Smooth muscle cell (in vitro differentiated cells): ENCODE measurements around the gene GTPBP2. TPM values are rescaled to one million over a fixed set of nuclear protein-coding genes. Genes with fewer than 3 reads are reported as not detected.
A peak's percentile ranks its signal among the peaks of the same experiment; 100 is the strongest.

Experiments
- DNase-seq: peaks from one replicate; lab custom pipeline; 2025; ENCODE audit not compliant: unreplicated experiment; lab: John Stamatoyannopoulos, UW
- H2AFZ ChIP-seq: fragments of 200-600 bp; sonication (generic); 2 replicates; pipeline ENCODE4 v1.6.0; 2016; ENCODE audit warnings: antibody characterized with exemption, low read depth, mild to moderate bottlenecking
- H3F3A ChIP-seq: fragments of 200-600 bp; sonication (generic); 2 replicates; pipeline ENCODE4 v1.6.0; 2017; ENCODE audit warnings: antibody characterized with exemption, low read depth
- H3K27ac ChIP-seq: fragments of 200-600 bp; sonication (generic); 2 replicates; pipeline ENCODE4 v1.5.1; 2016; ENCODE audit warnings: low read depth, mild to moderate bottlenecking
- H3K27me3 ChIP-seq: fragments of 200-600 bp; sonication (generic); 2 replicates; pipeline ENCODE4 v1.6.1; 2016; ENCODE audit warnings: low read depth, mild to moderate bottlenecking
- H3K36me3 ChIP-seq: fragments of 200-600 bp; sonication (generic); 2 replicates; pipeline ENCODE4 v1.5.1; 2016; ENCODE audit warnings: low read depth
- H3K4me1 ChIP-seq: fragments of 200-600 bp; sonication (generic); 2 replicates; pipeline ENCODE4 v1.5.1; 2016; ENCODE audit warnings: low read depth
- H3K4me2 ChIP-seq: fragments of 200-600 bp; sonication (generic); 2 replicates; pipeline ENCODE4 v1.6.0; 2016; ENCODE audit warnings: mild to moderate bottlenecking
- H3K4me3 ChIP-seq: fragments of 200-600 bp; sonication (generic); 2 replicates; pipeline ENCODE4 v1.5.1; 2016; ENCODE audit warnings: mild to moderate bottlenecking
- H3K79me2 ChIP-seq: fragments of 200-600 bp; sonication (generic); 2 replicates; pipeline ENCODE4 v1.6.0; 2016; ENCODE audit warnings: low read depth, mild to moderate bottlenecking
- H3K9ac ChIP-seq: fragments of 200-600 bp; sonication (generic); 2 replicates; pipeline ENCODE4 v1.6.0; 2016; ENCODE audit warnings: low read depth
- H3K9me3 ChIP-seq: fragments of 200-600 bp; sonication (generic); replicated peaks from 2 replicates; pipeline ENCODE4 v1.5.1; 2016; ENCODE audit warnings: low read depth
- H4K20me1 ChIP-seq: fragments of 200-600 bp; sonication (generic); 2 replicates; pipeline ENCODE4 v1.6.0; 2016; ENCODE audit warnings: low read depth
- WGBS: methylation state at CpG from one replicate; pipeline ENCODE4 v1.1.7; 2016; ENCODE audit warnings: low lambda C conversion rate; 5-methylcytosine and 5-hydroxymethylcytosine counted together
- polyA plus RNA-seq: library from polyadenylated mRNA; unstranded; fragments of >200 nt; fragmentation: Nextera tagmentation; extraction: Ambion mirVana; gene quantifications from 2 replicates; pipeline ENCODE4 v1.2.1, GENCODE V29; 2016
- total RNA-seq: library from RNA; depleted of rRNA; stranded (reverse); fragments of >200 nt; gene quantifications from 2 replicates; pipeline ENCODE4 v1.2.3, GENCODE V29; 2014
- TF ChIP-seq, protein P1 (sequence below): fragments of 200-600 bp; sonication (generic); IDR thresholded peaks from 2 replicates; pipeline ENCODE4 v1.5.1; 2017; ENCODE audit warnings: borderline replicate concordance, mild to moderate bottlenecking, antibody characterized with exemption; ENCODE audit not compliant: insufficient read depth, poor library complexity, severe bottlenecking

GTPBP2 gene
- total and polyA plus RNA-seq, 2 experiments from 2014 or later, result 18.3 to 53.7 TPM

DNA sequence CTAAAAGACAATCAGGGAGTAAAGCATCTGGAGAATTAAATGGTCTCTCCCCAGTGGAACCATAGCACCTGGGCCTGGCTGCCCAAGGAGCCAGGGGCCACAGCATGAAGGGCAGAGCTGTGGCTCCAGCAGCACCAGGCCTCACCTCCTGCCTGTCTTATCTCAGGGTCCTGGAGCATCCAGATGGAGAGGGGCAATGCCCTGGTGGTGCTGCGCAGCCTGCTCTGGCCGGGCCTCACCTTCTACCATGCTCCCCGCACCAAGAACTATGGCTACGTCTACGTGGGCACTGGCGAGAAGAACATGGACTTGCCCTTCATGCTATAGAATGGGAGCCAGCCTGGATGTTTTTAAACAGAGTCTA is 41.5 kb upstream of the GTPBP2 start:
- H3K4me1 ChIP-seq, result peaks cover 29% of the 10 kb centered on the region
- no peaks in the 10 kb centered on the region for H3K79me2 ChIP-seq
- H3K36me3 ChIP-seq, result no peaks in the 10 kb centered on the region
- no peak overlapping the region for H3K4me2 ChIP-seq
- 95% methylated on average over 6 of the region's 6 CpGs for WGBS
- no peaks in the 10 kb centered on the region for H4K20me1 ChIP-seq
- TF ChIP-seq, protein P1, sequence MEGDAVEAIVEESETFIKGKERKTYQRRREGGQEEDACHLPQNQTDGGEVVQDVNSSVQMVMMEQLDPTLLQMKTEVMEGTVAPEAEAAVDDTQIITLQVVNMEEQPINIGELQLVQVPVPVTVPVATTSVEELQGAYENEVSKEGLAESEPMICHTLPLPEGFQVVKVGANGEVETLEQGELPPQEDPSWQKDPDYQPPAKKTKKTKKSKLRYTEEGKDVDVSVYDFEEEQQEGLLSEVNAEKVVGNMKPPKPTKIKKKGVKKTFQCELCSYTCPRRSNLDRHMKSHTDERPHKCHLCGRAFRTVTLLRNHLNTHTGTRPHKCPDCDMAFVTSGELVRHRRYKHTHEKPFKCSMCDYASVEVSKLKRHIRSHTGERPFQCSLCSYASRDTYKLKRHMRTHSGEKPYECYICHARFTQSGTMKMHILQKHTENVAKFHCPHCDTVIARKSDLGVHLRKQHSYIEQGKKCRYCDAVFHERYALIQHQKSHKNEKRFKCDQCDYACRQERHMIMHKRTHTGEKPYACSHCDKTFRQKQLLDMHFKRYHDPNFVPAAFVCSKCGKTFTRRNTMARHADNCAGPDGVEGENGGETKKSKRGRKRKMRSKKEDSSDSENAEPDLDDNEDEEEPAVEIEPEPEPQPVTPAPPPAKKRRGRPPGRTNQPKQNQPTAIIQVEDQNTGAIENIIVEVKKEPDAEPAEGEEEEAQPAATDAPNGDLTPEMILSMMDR, result no peak
- H3K4me3 ChIP-seq, result no peak overlapping the region
- H3F3A ChIP-seq, result peaks cover 19% of the 10 kb centered on the region
- no peaks in the 10 kb centered on the region for H3K9me3 ChIP-seq
- DNase-seq, result no peak
- peak overlapping the region; percentile 34 for H3K27ac ChIP-seq
- H3K9ac ChIP-seq, result no peak overlapping the region
- no peaks in the 10 kb centered on the region for H3K27me3 ChIP-seq
- no peak overlapping the region for H2AFZ ChIP-seq

DNA sequence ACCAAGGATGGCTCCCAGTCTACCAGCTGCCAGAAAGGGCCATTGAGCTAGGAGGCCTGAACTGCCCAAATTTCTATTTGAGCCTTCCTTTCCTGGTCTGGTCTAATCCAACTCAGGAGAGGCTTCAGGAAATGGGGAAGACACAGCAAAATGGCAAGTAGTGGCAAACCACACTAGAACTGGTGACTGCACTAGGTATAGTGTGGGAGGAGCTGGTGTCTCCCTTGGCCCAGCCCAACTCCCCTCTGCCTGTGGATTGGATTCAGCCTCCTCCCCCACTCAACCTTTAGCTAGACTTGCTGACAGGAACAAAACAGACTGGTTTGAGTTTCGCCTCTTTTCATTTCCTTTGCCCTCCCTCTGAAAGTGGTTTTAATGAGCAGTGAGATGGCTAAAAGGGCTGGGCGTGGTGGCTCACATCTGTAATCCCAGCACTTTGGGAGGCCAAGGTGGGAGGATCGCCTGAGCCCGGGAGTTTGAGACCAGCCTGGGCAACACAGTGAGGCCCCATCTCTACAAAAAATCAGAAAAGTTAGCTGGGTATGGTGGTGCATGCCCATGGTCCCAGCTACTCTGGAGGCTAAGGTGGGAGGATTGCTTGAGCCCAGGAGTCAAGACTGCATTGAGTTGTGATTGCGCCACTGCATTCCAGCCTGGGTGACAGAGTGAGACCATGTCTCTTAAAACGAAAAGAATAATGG is 41.0 kb upstream of the GTPBP2 start:
- H3K4me2 ChIP-seq, result peak overlapping the region; percentile 73
- TF ChIP-seq, protein P1, result no peak
- no peak for DNase-seq
- peaks cover 29% of the 10 kb centered on the region for H3K4me1 ChIP-seq
- H3K9ac ChIP-seq, result no peak overlapping the region
- no peaks in the 10 kb centered on the region for H3K27me3 ChIP-seq
- 47% methylated on average over 6 of the region's 6 CpGs for WGBS
- no peaks in the 10 kb centered on the region for H3K36me3 ChIP-seq
- no peak overlapping the region for H2AFZ ChIP-seq
- H3K27ac ChIP-seq, result peak overlapping the region; percentile 34
- no peaks in the 10 kb centered on the region for H3K9me3 ChIP-seq
- no peak overlapping the region for H3K4me3 ChIP-seq
- no peaks in the 10 kb centered on the region for H4K20me1 ChIP-seq
- no peaks in the 10 kb centered on the region for H3K79me2 ChIP-seq
- H3F3A ChIP-seq, result peaks cover 19% of the 10 kb centered on the region

DNA sequence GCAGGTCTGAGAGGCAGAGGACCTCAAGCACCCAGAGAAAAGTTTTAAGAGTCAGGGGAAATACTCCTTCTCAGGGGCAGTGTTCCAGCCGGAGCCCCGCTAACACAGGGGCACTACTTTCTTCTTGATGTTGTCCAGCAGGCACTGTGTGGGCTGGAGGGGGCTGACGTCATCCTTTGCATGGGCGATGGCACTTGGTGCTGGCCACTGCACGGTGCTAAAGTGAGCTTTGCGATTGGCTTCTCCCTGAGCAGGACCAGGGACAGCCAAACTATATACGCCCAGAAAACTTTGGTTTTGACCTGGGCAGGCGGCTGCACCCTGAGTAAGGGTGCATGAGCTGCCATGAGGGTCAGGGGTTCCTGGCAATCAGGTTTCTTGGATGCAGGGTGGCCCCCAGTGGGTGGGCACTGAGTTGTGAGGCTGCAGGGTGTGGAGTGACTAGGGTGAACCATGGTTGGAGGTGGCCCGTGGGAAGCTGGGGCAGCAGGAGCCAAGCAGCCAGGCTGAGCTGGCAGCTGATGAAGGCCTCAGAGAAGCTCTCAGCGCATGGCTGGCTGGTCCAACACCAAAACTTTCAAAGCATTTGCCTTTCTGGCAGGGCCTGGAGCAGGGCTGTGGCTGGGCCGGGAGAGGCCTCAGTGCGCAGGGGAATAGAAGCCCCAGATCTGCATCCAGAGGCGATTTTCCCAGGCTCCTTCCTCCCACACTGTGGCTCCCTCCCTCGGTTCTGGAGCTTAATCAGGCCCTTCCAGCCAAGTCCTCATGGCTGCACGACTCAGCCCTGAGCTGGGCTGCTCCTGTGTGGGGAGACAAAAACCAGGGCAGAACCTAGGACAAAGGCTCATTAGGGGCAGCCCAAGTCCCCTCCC is 40.2 kb upstream of the GTPBP2 start:
- no peaks in the 10 kb centered on the region for H3K79me2 ChIP-seq
- H3K4me3 ChIP-seq, result no peak overlapping the region
- TF ChIP-seq, protein P1, result no peak
- peaks cover 29% of the 10 kb centered on the region for H3K4me1 ChIP-seq
- no peaks in the 10 kb centered on the region for H3K36me3 ChIP-seq
- H3K9me3 ChIP-seq, result no peaks in the 10 kb centered on the region
- H3K27me3 ChIP-seq, result no peaks in the 10 kb centered on the region
- no peaks in the 10 kb centered on the region for H4K20me1 ChIP-seq
- no peak overlapping the region for H2AFZ ChIP-seq
- peak; percentile 42 for DNase-seq
- H3K27ac ChIP-seq, result peak overlapping the region; percentile 34
- 35% methylated on average over 15 of the region's 15 CpGs for WGBS
- H3K4me2 ChIP-seq, result peak overlapping the region; percentile 73
- peaks cover 19% of the 10 kb centered on the region for H3F3A ChIP-seq
- H3K9ac ChIP-seq, result no peak overlapping the region
